HepG2 (cell line): ENCODE measurements around the gene RAB35. TPM values are rescaled to one million over a fixed set of nuclear protein-coding genes. Genes with fewer than 3 reads are reported as not detected.

ENCODE experiments used
- AHR ChIP-seq: IDR thresholded peaks from 2 replicates; pipeline ENCODE4 v1.6.1; 2018; ENCODE audit warnings: missing genetic modification reagents, missing compliant biosample characterization
- CERS6 ChIP-seq: sonication (generic); formaldehyde crosslinking; IDR thresholded peaks from 2 replicates; pipeline ENCODE4 v1.5.0; 2020; ENCODE audit warnings: missing genetic modification reagents
- FOXM1 ChIP-seq: sonication (generic); formaldehyde crosslinking; IDR thresholded peaks from 2 replicates; pipeline ENCODE4 v1.5.0; 2020; ENCODE audit warnings: missing genetic modification reagents
- GATAD2A ChIP-seq: IDR thresholded peaks from 2 replicates; pipeline ENCODE4 v1.6.1; 2016
- HNF4G ChIP-seq, 2 experiments: sonication (generic) in 1 of 2; formaldehyde crosslinking in 1 of 2; IDR thresholded peaks; 2 replicates each; pipeline versions ENCODE4 v1.4.0 to v1.6.1; 2011 to 2020; ENCODE audit warnings: borderline replicate concordance in 2 of 2, low read depth in 2 of 2, mild to moderate bottlenecking in 2 of 2, low read length in 1 of 2, missing genetic modification reagents in 1 of 2, moderate library complexity in 1 of 2
- HOXD1 ChIP-seq: sonication (generic); formaldehyde crosslinking; IDR thresholded peaks from 2 replicates; pipeline ENCODE4 v1.5.0; 2020; ENCODE audit warnings: missing genetic modification reagents
- KDM5B ChIP-seq: sonication (generic); formaldehyde crosslinking; IDR thresholded peaks from 2 replicates; pipeline ENCODE4 v1.4.0; 2020; ENCODE audit warnings: missing genetic modification reagents, mild to moderate bottlenecking, borderline replicate concordance
- NCOA5 ChIP-seq: sonication (generic); formaldehyde crosslinking; IDR thresholded peaks from 2 replicates; pipeline ENCODE4 v1.4.0; 2020; ENCODE audit warnings: missing genetic modification reagents
- PHF5A ChIP-seq: IDR thresholded peaks from one replicate; pipeline ENCODE4 v1.6.1; 2018; ENCODE audit warnings: low read depth, missing genetic modification reagents; ENCODE audit not compliant: unreplicated experiment
- ZFP41 ChIP-seq: sonication (generic); formaldehyde crosslinking; IDR thresholded peaks from 2 replicates; pipeline ENCODE4 v1.4.0; 2020; ENCODE audit warnings: mild to moderate bottlenecking, missing genetic modification reagents, borderline replicate concordance
- ZFYVE20 ChIP-seq: sonication (generic); formaldehyde crosslinking; IDR thresholded peaks from 2 replicates; pipeline ENCODE4 v1.8.0; 2023; ENCODE audit warnings: low read depth, mild to moderate bottlenecking, moderate library complexity, missing genetic modification reagents, borderline replicate concordance
- ZNF205 ChIP-seq: IDR thresholded peaks from 2 replicates; pipeline ENCODE4 v1.6.1; 2018; ENCODE audit warnings: missing biosample characterization, missing genetic modification reagents
- ZNF616 ChIP-seq: sonication (generic); formaldehyde crosslinking; IDR thresholded peaks from 2 replicates; pipeline ENCODE4 v1.5.0; 2020; ENCODE audit warnings: low read depth, mild to moderate bottlenecking, missing genetic modification reagents
- ZNF672 ChIP-seq: sonication (generic); formaldehyde crosslinking; IDR thresholded peaks from 2 replicates; pipeline ENCODE4 v1.8.1; 2022; ENCODE audit warnings: missing genetic modification reagents
- ZNF768 ChIP-seq: sonication (generic); formaldehyde crosslinking; IDR thresholded peaks from 2 replicates; pipeline ENCODE4 v1.4.0; 2020; ENCODE audit warnings: missing genetic modification reagents
- ZNF781 ChIP-seq: sonication (generic); formaldehyde crosslinking; IDR thresholded peaks from 2 replicates; pipeline ENCODE4 v1.5.1; 2020; ENCODE audit warnings: borderline replicate concordance, mild to moderate bottlenecking, missing genetic modification reagents; ENCODE audit errors: not compliant biosample characterization
- ZNF792 ChIP-seq: IDR thresholded peaks from 2 replicates; pipeline ENCODE4 v1.6.1; 2016
- polyA plus RNA-seq, 8 experiments: library from polyadenylated mRNA; depleted of rRNA in 3 of 8; stranded (reverse) in 7 of 8; unstranded in 1 of 8; fragments of >200 nt; fragmentation: Illumina TruSeq in 4 of 8; extraction: Trizol in 4 of 8; gene quantifications; 2 replicates each; pipeline versions ENCODE4 v1.2.1 to v1.2.3, GENCODE V29; 2011 to 2016; ENCODE audit warnings: low read depth in 4 of 8, missing spikeins in 1 of 8, mixed read lengths in 1 of 8; ENCODE audit not compliant: insufficient read depth in 1 of 8
- total RNA-seq, 5 experiments: library from RNA; depleted of rRNA; stranded (reverse); fragments of >200 nt; fragmentation: Illumina TruSeq; extraction: Trizol; gene quantifications; 2 replicates each; pipeline ENCODE4 v1.2.3, GENCODE V29; 2016; ENCODE audit warnings: low read depth in 1 of 5
- TF ChIP-seq, protein P1 (sequence below): sonication (generic); formaldehyde crosslinking; IDR thresholded peaks from 2 replicates; pipeline ENCODE4 v1.5.0; 2020; ENCODE audit warnings: missing genetic modification reagents
- TF ChIP-seq, protein P2 (sequence below): sonication (generic); formaldehyde crosslinking; IDR thresholded peaks from 2 replicates; pipeline ENCODE4 v1.8.1; 2023; ENCODE audit warnings: mild to moderate bottlenecking, inconsistent platforms, moderate library complexity, missing genetic modification reagents, borderline replicate concordance
- TF ChIP-seq, protein P3 (sequence below): IDR thresholded peaks from 2 replicates; pipeline ENCODE4 v1.6.1; 2016; ENCODE audit warnings: low read depth, borderline replicate concordance
- TF ChIP-seq, protein P4 (sequence below): sonication (generic); formaldehyde crosslinking; IDR thresholded peaks from 2 replicates; pipeline ENCODE4 v1.4.0; 2020; ENCODE audit warnings: missing genetic modification reagents, borderline replicate concordance
- TF ChIP-seq, protein P5 (sequence below): IDR thresholded peaks from 2 replicates; pipeline ENCODE4 v1.6.1; 2016; ENCODE audit warnings: missing compliant biosample characterization, missing genetic modification reagents, borderline replicate concordance

RAB35 gene
- total and polyA plus RNA-seq, 2 of the 13 experiments (the other 11 are each of a cell fraction or from before 2014, with no cell fraction given) = 25.2 to 29.1 TPM

DNA sequence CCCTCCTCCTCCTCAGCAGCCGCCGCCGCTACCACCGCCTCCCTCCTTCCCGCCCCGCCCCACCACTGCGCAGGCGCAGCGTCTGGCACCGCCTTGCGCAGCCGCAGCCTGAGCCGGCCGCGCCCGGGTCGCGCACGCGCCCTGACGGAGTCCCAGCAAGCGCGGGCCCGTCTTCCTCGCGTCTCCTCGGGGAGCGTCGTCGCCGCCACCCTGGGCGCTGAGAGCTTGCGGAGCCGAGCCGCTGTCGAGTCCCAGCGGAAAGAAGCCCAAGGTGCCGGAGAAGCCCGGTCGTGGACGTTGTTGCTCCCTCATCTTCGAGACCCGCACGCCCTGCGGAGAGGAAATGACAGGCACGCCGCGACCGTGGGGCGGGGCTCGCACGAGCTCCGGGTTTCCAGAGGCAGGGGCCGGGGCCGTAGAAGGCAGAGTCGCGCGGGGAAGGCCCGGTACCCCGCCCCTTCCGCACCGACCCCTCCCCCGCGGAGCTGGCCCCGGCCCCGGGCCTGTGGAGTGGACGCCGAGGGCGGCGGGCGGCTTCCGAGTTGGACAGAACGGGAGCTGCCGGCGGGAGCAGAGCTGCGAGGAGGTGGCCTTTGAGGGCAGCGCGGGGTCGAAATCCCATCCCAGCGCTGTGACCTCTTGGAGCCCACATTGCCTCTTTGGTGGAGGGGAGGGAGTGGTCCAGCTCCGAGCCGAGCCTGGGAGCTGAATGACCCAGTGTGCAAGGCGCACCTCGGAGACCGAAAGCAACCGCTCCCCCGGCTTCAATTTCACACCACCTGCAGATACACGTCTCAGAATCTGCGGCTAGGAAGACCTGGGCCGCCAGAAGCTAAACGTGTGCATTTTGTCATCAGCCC lies 469 bp upstream of the RAB35 start (continued):
- TF ChIP-seq, protein P1, sequence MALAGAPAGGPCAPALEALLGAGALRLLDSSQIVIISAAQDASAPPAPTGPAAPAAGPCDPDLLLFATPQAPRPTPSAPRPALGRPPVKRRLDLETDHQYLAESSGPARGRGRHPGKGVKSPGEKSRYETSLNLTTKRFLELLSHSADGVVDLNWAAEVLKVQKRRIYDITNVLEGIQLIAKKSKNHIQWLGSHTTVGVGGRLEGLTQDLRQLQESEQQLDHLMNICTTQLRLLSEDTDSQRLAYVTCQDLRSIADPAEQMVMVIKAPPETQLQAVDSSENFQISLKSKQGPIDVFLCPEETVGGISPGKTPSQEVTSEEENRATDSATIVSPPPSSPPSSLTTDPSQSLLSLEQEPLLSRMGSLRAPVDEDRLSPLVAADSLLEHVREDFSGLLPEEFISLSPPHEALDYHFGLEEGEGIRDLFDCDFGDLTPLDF (CRISPR knock-in tag) = peak; percentile 78
- peak; percentile 26; the same call in 1 of the 2 replicates for TF ChIP-seq ZNF768
- TF ChIP-seq KDM5B (CRISPR knock-in tag) = peak; percentile 94
- TF ChIP-seq ZNF672 (CRISPR knock-in tag) = no peak
- TF ChIP-seq, protein P2, sequence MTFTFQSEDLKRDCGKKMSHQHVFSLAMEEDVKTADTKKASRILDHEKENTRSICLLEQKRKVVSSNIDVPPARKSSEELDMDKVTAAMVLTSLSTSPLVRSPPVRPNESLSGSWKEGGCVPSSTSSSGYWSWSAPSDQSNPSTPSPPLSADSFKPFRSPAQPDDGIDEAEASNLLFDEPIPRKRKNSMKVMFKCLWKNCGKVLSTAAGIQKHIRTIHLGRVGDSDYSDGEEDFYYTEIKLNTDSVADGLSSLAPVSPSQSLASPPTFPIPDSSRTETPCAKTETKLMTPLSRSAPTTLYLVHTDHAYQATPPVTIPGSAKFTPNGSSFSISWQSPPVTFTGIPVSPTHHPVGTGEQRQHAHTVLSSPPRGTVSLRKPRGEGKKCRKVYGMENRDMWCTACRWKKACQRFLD (CRISPR knock-in tag) = peak; percentile 89; the same call in 1 of the 2 replicates
- 0 out of 2 replicates have a peak, but pooled peaks have one; percentile 1 for TF ChIP-seq GATAD2A
- TF ChIP-seq, protein P3, sequence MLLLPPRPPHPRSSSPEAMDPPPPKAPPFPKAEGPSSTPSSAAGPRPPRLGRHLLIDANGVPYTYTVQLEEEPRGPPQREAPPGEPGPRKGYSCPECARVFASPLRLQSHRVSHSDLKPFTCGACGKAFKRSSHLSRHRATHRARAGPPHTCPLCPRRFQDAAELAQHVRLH = peak; percentile 80; the same call in 1 of the 2 replicates
- TF ChIP-seq PHF5A (CRISPR knock-in tag) = peak; percentile 18
- 0 out of 2 replicates have a peak, but pooled peaks have one; percentile 33 for TF ChIP-seq CERS6 (CRISPR knock-in tag)
- peak; percentile 92 for TF ChIP-seq HOXD1 (CRISPR knock-in tag)
- TF ChIP-seq ZFYVE20 = peak; percentile 37; the same call in 1 of the 2 replicates
- TF ChIP-seq AHR (CRISPR knock-in tag) = peak; percentile 61; the same call in 1 of the 2 replicates
- no peak for TF ChIP-seq NCOA5 (CRISPR knock-in tag)
- TF ChIP-seq HNF4G (IDR thresholded peaks at IDR 0.05; ENCODE audit: borderline replicate concordance, low read depth, low read length) = no peak
- no peak for TF ChIP-seq HNF4G (CRISPR knock-in tag; IDR thresholded peaks at IDR 0.05; ENCODE audit: borderline replicate concordance, low read depth)
- peak; percentile 83 for TF ChIP-seq ZNF616
- TF ChIP-seq ZNF792 = peak; percentile 62; the same call in 1 of the 2 replicates
- TF ChIP-seq, protein P4, sequence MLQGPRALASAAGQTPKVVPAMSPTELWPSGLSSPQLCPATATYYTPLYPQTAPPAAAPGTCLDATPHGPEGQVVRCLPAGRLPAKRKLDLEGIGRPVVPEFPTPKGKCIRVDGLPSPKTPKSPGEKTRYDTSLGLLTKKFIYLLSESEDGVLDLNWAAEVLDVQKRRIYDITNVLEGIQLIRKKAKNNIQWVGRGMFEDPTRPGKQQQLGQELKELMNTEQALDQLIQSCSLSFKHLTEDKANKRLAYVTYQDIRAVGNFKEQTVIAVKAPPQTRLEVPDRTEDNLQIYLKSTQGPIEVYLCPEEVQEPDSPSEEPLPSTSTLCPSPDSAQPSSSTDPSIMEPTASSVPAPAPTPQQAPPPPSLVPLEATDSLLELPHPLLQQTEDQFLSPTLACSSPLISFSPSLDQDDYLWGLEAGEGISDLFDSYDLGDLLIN (CRISPR knock-in tag) = peak; percentile 83; the same call in 1 of the 2 replicates
- TF ChIP-seq ZNF205 = peak; percentile 44; the same call in 1 of the 2 replicates
- TF ChIP-seq, protein P5, sequence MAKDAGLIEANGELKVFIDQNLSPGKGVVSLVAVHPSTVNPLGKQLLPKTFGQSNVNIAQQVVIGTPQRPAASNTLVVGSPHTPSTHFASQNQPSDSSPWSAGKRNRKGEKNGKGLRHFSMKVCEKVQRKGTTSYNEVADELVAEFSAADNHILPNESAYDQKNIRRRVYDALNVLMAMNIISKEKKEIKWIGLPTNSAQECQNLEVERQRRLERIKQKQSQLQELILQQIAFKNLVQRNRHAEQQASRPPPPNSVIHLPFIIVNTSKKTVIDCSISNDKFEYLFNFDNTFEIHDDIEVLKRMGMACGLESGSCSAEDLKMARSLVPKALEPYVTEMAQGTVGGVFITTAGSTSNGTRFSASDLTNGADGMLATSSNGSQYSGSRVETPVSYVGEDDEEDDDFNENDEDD (CRISPR knock-in tag) = peak; percentile 77; the same call in 1 of the 2 replicates
- TF ChIP-seq FOXM1 (CRISPR knock-in tag) = no peak
- TF ChIP-seq ZFP41 (CRISPR knock-in tag) = 0 out of 2 replicates have a peak, but pooled peaks have one; percentile 44
- TF ChIP-seq ZNF781 (CRISPR knock-in tag) = peak; percentile 43
